ENCODE results near the gene CLK2. TPM values are rescaled to one million over a fixed set of nuclear protein-coding genes. Genes with fewer than 3 reads are reported as not detected.
"Not testable (repeated sequence)": the region's sequence is repeated elsewhere in the genome, so short reads cannot be mapped to it uniquely, and the experiment has no call there.

The CLK2 gene
- total RNA-seq, 1 donor from 2014 or later, result 106 TPM

DNA sequence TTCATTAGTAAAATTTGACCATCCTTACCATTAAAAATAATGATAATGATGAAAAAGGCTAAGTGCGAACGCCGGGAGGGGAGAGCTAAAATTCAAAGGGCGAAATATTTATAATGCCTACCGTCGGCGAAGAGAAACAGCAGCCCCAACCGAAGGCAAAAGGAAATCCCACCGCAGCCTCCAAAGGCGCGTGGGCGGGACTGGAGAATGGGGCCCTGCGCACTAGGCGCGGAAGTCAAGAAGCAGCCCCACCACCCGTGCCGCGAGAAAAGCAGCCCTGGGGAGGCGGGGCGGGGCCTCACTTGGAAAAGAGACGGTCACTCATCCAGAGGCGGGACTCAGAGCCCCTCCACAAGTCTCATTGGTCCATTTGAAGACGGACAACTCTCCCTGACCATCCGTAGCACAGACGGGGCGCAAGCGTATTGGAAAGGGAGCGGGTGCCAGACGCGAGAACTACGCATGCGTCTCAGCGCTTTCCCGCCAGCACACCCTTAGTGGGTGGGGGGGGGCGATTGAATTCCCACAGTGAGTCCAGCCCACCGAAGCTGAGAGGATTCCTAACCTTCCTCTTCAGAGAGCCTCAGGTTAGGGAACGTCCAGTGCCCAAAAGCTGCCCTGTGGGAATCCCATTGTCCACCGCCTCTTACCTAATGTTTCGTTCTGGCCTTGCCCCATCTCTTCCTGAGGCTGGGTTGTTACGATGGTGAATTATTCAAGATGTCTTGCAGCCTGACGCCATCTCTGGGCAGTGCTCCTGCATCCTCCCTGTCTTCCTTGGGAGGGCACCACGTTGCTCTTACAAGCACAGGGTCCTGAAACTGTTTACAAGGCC is 45.8 kb downstream of the CLK2 start:
- Mint-ChIP-seq H3K9me3 (ENCODE audit: low read depth) (no peaks in the 10 kb centered on the region), H3K36me3 (ENCODE audit: insufficient read depth) (no peaks in the 10 kb centered on the region), H3K27ac (peak overlapping the region; percentile 97), H3K27me3 (no peaks in the 10 kb centered on the region), H3K4me1 (ENCODE audit: low read depth) (peaks cover 14% of the 10 kb centered on the region), H3K4me3 (ENCODE audit: low read depth) (peak overlapping the region; percentile 82)
- DNase-seq (ENCODE audit: low spot score, unreplicated experiment), result peak; percentile 95
- TF ChIP-seq, protein P1, sequence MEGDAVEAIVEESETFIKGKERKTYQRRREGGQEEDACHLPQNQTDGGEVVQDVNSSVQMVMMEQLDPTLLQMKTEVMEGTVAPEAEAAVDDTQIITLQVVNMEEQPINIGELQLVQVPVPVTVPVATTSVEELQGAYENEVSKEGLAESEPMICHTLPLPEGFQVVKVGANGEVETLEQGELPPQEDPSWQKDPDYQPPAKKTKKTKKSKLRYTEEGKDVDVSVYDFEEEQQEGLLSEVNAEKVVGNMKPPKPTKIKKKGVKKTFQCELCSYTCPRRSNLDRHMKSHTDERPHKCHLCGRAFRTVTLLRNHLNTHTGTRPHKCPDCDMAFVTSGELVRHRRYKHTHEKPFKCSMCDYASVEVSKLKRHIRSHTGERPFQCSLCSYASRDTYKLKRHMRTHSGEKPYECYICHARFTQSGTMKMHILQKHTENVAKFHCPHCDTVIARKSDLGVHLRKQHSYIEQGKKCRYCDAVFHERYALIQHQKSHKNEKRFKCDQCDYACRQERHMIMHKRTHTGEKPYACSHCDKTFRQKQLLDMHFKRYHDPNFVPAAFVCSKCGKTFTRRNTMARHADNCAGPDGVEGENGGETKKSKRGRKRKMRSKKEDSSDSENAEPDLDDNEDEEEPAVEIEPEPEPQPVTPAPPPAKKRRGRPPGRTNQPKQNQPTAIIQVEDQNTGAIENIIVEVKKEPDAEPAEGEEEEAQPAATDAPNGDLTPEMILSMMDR (IDR thresholded peaks at IDR 0.05; ENCODE audit: unreplicated experiment), result no peak

DNA sequence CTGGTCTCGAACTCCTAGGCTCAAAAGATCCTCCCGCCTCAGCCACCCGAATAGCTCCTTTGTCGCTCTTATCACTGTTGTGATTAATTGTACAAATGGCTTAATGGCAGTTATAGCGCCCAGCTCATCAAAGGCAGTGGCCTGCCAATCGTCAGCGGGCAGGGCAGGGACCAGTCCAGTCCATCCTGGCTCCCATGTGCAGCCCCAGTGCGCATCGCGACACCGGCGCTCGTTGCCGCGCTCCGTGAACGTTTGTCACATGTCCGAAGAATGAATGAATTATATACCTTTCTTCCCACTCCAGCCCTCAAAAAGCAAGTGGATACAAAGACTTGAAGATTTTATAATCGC is 46.4 kb downstream of the CLK2 start:
- peak; percentile 43 for DNase-seq (ENCODE audit: low spot score, unreplicated experiment)

GRCh38 chr1:155226188-155226909 is 47.0 kb downstream of the CLK2 start:
- Mint-ChIP-seq H3K36me3 (ENCODE audit: insufficient read depth) (no peaks in the 10 kb centered on the region), H3K4me1 (ENCODE audit: low read depth) (peaks cover 14% of the 10 kb centered on the region), H3K27ac (peak overlapping the region; percentile 97), H3K27me3 (no peaks in the 10 kb centered on the region), H3K4me3 (ENCODE audit: low read depth) (peak overlapping the region; percentile 82), H3K9me3 (ENCODE audit: low read depth) (no peaks in the 10 kb centered on the region)
- DNase-seq (ENCODE audit: low spot score, unreplicated experiment), result no peak
- TF ChIP-seq, protein P1 (IDR thresholded peaks at IDR 0.05; ENCODE audit: unreplicated experiment), result peak; percentile 37

More for the DNA sequence above, 46.4 kb downstream of the CLK2 start:
- Mint-ChIP-seq H3K27me3 (no peaks in the 10 kb centered on the region), H3K4me1 (ENCODE audit: low read depth) (peaks cover 14% of the 10 kb centered on the region), H3K4me3 (ENCODE audit: low read depth) (peak overlapping the region; percentile 82), H3K36me3 (ENCODE audit: insufficient read depth) (no peaks in the 10 kb centered on the region), H3K27ac (peak overlapping the region; percentile 97), H3K9me3 (ENCODE audit: low read depth) (no peaks in the 10 kb centered on the region)
- TF ChIP-seq, protein P1 (IDR thresholded peaks at IDR 0.05; ENCODE audit: unreplicated experiment), result no peak

- DNase-seq (ENCODE audit: low spot score, unreplicated experiment); H3K27me3 Mint-ChIP-seq; H3K36me3 Mint-ChIP-seq (ENCODE audit: insufficient read depth); H3K27ac Mint-ChIP-seq; H3K9me3 Mint-ChIP-seq (ENCODE audit: low read depth): not testable (repeated sequence)
- peak overlapping the region; percentile 82 for H3K4me3 Mint-ChIP-seq (ENCODE audit: low read depth)
- H3K4me1 Mint-ChIP-seq (ENCODE audit: low read depth), result peaks cover 14% of the 10 kb centered on the region
Measured at GRCh38 chr1:155225404-155225759, 47.9 kb downstream of the CLK2 start.

GRCh38 chr1:155223047-155223446 is 50.3 kb downstream of the CLK2 start:
- no peaks in the 10 kb centered on the region for H3K9me3 Mint-ChIP-seq (ENCODE audit: low read depth)
- TF ChIP-seq, protein P1 (IDR thresholded peaks at IDR 0.05; ENCODE audit: unreplicated experiment), result no peak
- H3K27me3 Mint-ChIP-seq, result no peaks in the 10 kb centered on the region
- no peak overlapping the region for H3K27ac Mint-ChIP-seq
- H3K4me1 Mint-ChIP-seq (ENCODE audit: low read depth), result peaks cover 20% of the 10 kb centered on the region
- no peak overlapping the region for H3K4me3 Mint-ChIP-seq (ENCODE audit: low read depth)
- no peak for DNase-seq (ENCODE audit: low spot score, unreplicated experiment)
- no peaks in the 10 kb centered on the region for H3K36me3 Mint-ChIP-seq (ENCODE audit: insufficient read depth)

- not testable (repeated sequence) for H3K27me3 Mint-ChIP-seq; H3K4me3 Mint-ChIP-seq (ENCODE audit: low read depth); DNase-seq (ENCODE audit: low spot score, unreplicated experiment); H3K4me1 Mint-ChIP-seq (ENCODE audit: low read depth); H3K27ac Mint-ChIP-seq; H3K36me3 Mint-ChIP-seq (ENCODE audit: insufficient read depth); H3K9me3 Mint-ChIP-seq (ENCODE audit: low read depth)
Measured at GRCh38 chr1:155220211-155220965, 52.9 kb downstream of the CLK2 start.
